Calu3 (cell line): Measurements from ENCODE around the gene SYMPK. TPM values are rescaled to one million over a fixed set of nuclear protein-coding genes. Genes with fewer than 3 reads are reported as not detected.

ENCODE experiments used
- BruUV-seq: library from RNA; stranded (reverse); fragments of 400-500 nt; replicated peaks from 2 replicates; lab custom pipeline; 2021; lab: Mats Ljungman, UMichigan
- CTCF ChIA-PET: fragments of 300-600 bp; sonication (Branson Sonifier 250); formaldehyde crosslinking; loops from one replicate; lab custom pipeline; 2022; ENCODE audit warnings: antibody characterized with exemption; lab: Charles Lee
- DNase-seq: peaks from one replicate; pipeline ENCODE4 v3.0.0; 2022
- H3K27ac Mint-ChIP-seq: one replicate; pipeline ENCODE4 v1.8.0; 2022; ENCODE audit warnings: mixed read lengths; ENCODE audit not compliant: unreplicated experiment
- H3K27me3 Mint-ChIP-seq: one replicate; pipeline ENCODE4 v1.8.0; 2022; ENCODE audit warnings: mixed read lengths; ENCODE audit not compliant: unreplicated experiment
- H3K36me3 Mint-ChIP-seq: one replicate; pipeline ENCODE4 v1.8.0; 2022; ENCODE audit warnings: mild to moderate bottlenecking, moderate library complexity, mixed read lengths; ENCODE audit not compliant: insufficient read depth, unreplicated experiment
- H3K4me1 Mint-ChIP-seq: one replicate; pipeline ENCODE4 v1.8.0; 2022; ENCODE audit warnings: mild to moderate bottlenecking, low read depth, mixed read lengths; ENCODE audit not compliant: unreplicated experiment
- H3K4me3 Mint-ChIP-seq: one replicate; pipeline ENCODE4 v1.8.0; 2022; ENCODE audit warnings: mild to moderate bottlenecking, low read depth, moderate library complexity, mixed read lengths; ENCODE audit not compliant: unreplicated experiment
- H3K9me3 Mint-ChIP-seq: one replicate; pipeline ENCODE4 v1.8.0; 2022; ENCODE audit warnings: low read depth, mixed read lengths; ENCODE audit not compliant: unreplicated experiment
- CTCF ChIP-seq: fragments of 200-600 bp; IDR thresholded peaks from one replicate; pipeline ENCODE4 v1.8.0; 2022; ENCODE audit warnings: antibody characterized with exemption; ENCODE audit not compliant: unreplicated experiment
- intact Hi-C: fragments of 100-400 bp; cut with micrococcal nuclease; formaldehyde crosslinking; loops from one replicate; pipeline ENCODE4 v1.10.0; 2022; ENCODE audit not compliant: unreplicated experiment
- total RNA-seq: library from RNA; stranded (reverse); gene quantifications from 2 replicates; pipeline ENCODE4 v1.2.3, GENCODE V29; 2022

The SYMPK gene
- total RNA-seq, 1 experiment from 2014 or later: 130 TPM

DNA sequence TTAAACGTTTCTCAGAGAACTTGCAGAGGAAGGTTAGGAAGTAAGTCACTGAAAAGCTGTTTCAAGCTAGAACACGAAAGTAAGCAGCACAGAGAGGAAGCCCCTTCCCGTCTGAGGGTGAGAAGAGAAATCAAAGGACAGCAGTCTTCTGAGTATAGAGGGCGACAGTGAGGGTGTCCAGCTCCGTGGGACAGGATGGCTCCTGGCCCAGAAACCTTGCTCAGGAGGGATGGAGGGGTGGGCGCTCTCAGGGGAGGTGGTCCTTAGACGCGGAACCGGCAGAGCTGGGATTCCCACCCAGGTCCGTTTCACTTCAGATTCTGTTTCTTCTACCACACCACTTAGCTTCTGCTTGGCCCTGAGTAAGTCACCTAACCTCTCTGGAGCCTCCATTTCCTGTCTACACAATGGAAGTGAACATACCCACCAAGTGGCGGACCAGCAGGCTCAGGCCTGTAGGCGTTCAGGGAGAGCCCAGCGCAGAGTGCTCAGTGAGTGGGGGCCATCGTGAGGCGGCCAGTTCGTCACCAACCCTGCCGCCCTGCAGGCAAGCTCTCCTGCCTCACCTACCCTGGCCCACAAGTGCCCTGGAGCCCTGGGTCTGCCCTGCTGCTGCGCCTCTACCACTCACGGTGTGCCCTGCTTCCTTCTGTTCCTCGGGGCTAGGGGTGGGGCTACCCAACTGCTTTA is 42.4 kb downstream of the SYMPK start:
- TF ChIP-seq CTCF: no peak
- H3K27me3 Mint-ChIP-seq: no peaks in the 10 kb centered on the region
- no peak overlapping the region for H3K27ac Mint-ChIP-seq
- DNase-seq: no peak
- BruUV-seq: no TSS peak
- H3K4me3 Mint-ChIP-seq: no peak overlapping the region
- H3K4me1 Mint-ChIP-seq: no peaks in the 10 kb centered on the region
- peaks cover 59% of the 10 kb centered on the region for H3K36me3 Mint-ChIP-seq
- CTCF ChIA-PET: no interaction called here
- no peaks in the 10 kb centered on the region for H3K9me3 Mint-ChIP-seq
- intact Hi-C loops: no loop called here

DNA sequence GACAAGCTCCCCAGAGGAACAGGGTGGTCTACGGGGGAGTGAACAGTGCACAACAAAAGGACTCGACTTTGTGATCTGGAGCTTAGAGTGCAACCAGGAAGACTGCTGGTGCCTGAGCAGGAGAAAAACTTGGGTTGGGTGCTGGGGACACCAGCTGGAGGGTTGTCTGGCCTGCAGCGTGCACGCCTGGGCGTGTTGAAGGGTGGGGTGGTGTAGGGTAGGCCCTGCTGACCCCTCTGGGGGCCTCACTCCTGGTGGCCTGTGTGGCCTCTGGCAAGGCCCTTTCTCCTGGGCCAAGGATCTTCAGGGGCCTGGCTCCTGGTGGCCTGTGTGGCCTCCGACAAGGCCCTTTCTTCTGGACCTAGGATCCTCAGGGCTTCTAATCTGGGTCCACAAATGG is 43.2 kb downstream of the SYMPK start:
- TF ChIP-seq CTCF: no peak
- intact Hi-C loops: no loop called here
- no TSS peak for BruUV-seq
- no peaks in the 10 kb centered on the region for H3K9me3 Mint-ChIP-seq
- H3K36me3 Mint-ChIP-seq: peaks cover 58% of the 10 kb centered on the region
- H3K27me3 Mint-ChIP-seq: no peaks in the 10 kb centered on the region
- peak overlapping the region; percentile 83 for H3K27ac Mint-ChIP-seq
- no peaks in the 10 kb centered on the region for H3K4me1 Mint-ChIP-seq
- no peak overlapping the region for H3K4me3 Mint-ChIP-seq
- DNase-seq: no peak
- CTCF ChIA-PET: no interaction called here

- H3K36me3 Mint-ChIP-seq: peaks cover 58% of the 10 kb centered on the region
- H3K27ac Mint-ChIP-seq: no peak overlapping the region
- H3K9me3 Mint-ChIP-seq: no peaks in the 10 kb centered on the region
- no peak for DNase-seq
- no peak for TF ChIP-seq CTCF
- BruUV-seq: no TSS peak
- H3K27me3 Mint-ChIP-seq: no peaks in the 10 kb centered on the region
- CTCF ChIA-PET: interaction anchor here (0.8 to 1.4 kb wide), 2 partner anchors 49 to 65 kb away, joined by 3 to 18 read pairs; partner anchors contain the start of gene SIX5
- no peaks in the 10 kb centered on the region for H3K4me1 Mint-ChIP-seq
- intact Hi-C loops: loop anchor here (1.0 kb wide), 1 partner anchor 64 kb away; no protein-coding TSS in a partner anchor
- no peak overlapping the region for H3K4me3 Mint-ChIP-seq
These were observed 45.1 kb downstream of the SYMPK start for GRCh38 chr19:45817725-45818301.

DNA sequence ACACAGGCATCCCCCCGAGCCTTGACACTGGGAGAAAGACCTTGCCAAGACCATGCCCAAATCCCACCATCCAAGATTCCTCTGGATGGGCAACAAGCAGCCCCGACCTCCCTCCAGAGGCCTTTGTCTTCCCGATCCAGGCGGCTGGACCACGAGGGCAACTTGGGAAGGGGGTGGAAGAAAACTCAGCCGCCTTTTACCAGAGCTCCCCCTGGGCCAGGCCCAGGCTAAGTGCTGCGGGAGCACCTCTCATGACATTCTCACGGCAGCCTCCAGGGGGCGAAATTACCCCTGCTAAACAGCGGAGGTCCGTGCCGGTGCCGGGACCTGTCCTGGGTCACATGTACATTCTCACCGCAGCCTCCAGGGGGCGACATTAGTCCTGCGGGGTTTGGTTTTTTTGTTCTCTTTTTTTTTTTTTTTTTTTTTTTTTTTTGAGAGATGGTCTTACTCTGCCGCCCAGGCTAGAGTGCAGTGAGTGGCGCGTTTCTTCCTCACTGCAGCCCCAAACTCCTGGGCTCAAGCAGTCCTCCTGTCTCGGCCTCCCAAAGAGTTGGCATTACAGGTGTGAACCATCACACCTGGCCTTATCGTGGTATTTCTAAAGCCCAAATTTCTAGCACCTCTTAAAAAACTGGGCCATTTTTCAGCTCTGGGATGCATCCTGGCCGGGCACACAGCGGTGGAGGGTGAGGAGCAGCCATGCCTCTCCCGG is 45.8 kb downstream of the SYMPK start:
- Mint-ChIP-seq H3K27me3 (no peaks in the 10 kb centered on the region), H3K36me3 (peaks cover 63% of the 10 kb centered on the region), H3K27ac (no peak overlapping the region), H3K4me1 (no peaks in the 10 kb centered on the region), H3K4me3 (no peak overlapping the region), H3K9me3 (no peaks in the 10 kb centered on the region)
- intact Hi-C loops: loop anchor here (1.0 kb wide), 1 partner anchor 65 kb away; no protein-coding TSS in a partner anchor
- no TSS peak for BruUV-seq
- TF ChIP-seq CTCF: peak; percentile 97
- DNase-seq: peak; percentile 98
- CTCF ChIA-PET: interaction anchor here (0.5 to 1.4 kb wide), 27 partner anchors 9 to 792 kb away, joined by 3 to 18 read pairs (median 5); partner anchors contain the start of genes CCDC61, DMWD, FOXA3 and IRF2BP1
